ENCODE measurements around the gene HCRT. TPM values are rescaled to one million over a fixed set of nuclear protein-coding genes. Genes with fewer than 3 reads are reported as not detected.
A peak's percentile ranks its signal among the peaks of the same experiment; 100 is the strongest.
"Not testable (repeated sequence)": the region's sequence is repeated elsewhere in the genome, so short reads cannot be mapped to it uniquely, and the experiment has no call there.

The HCRT gene
- total RNA-seq, result not detected in 2 replicates

GRCh38 chr17:42184713-42185620 lies at the start of gene HCRT:
TSS of gene HCRT (minus strand) at chr17:42185452. CDS start at chr17:42185365, 87 bp downstream.
- no peak for DNase-seq (ENCODE audit: low read depth in 2 of 2)

- no peak for DNase-seq (ENCODE audit: low read depth in 2 of 2)
Observed at GRCh38 chr17:42233994-42234393, 48.7 kb upstream of the HCRT start.

- no peak for DNase-seq (ENCODE audit: low read depth in 2 of 2)
Observed at GRCh38 chr17:42233156-42233555, 47.9 kb upstream of the HCRT start.

GRCh38 chr17:42230225-42230624 lies 45.0 kb upstream of the HCRT start:
- no peak for DNase-seq (ENCODE audit: low read depth in 2 of 2)

- DNase-seq (ENCODE audit: low read depth in 2 of 2), result peak; percentile 27 to 38
Observed at GRCh38 chr17:42227849-42228700, 42.8 kb upstream of the HCRT start.

- no peak for DNase-seq (ENCODE audit: low read depth in 2 of 2)
Observed at GRCh38 chr17:42225646-42226045, 40.4 kb upstream of the HCRT start.

- no peak for DNase-seq (ENCODE audit: low read depth in 2 of 2)
Observed at GRCh38 chr17:42224651-42225050, 39.4 kb upstream of the HCRT start.

- peak; percentile 81 to 89 for DNase-seq (ENCODE audit: low read depth in 2 of 2)
Observed at GRCh38 chr17:42221886-42222745, 36.9 kb upstream of the HCRT start.

GRCh38 chr17:42219280-42219679 lies 34.0 kb upstream of the HCRT start:
- DNase-seq (ENCODE audit: low read depth in 2 of 2), result not testable (repeated sequence)

- DNase-seq (ENCODE audit: low read depth in 2 of 2), result no peak
Observed at GRCh38 chr17:42214156-42214555, 28.9 kb upstream of the HCRT start.

- no peak for DNase-seq (ENCODE audit: low read depth in 2 of 2)
Observed at GRCh38 chr17:42212382-42212781, 27.1 kb upstream of the HCRT start.

- DNase-seq (ENCODE audit: low read depth in 2 of 2), result not testable (repeated sequence)
Observed at GRCh38 chr17:42211921-42212341, 26.7 kb upstream of the HCRT start.

- DNase-seq (ENCODE audit: low read depth in 2 of 2), result no peak
Observed at GRCh38 chr17:42210046-42210445, 24.8 kb upstream of the HCRT start.

GRCh38 chr17:42206153-42206612 lies 20.9 kb upstream of the HCRT start:
- peak; percentile 40 to 50 for DNase-seq (ENCODE audit: low read depth in 2 of 2)

- DNase-seq (ENCODE audit: low read depth in 2 of 2), result no peak
Observed at GRCh38 chr17:42203354-42203753, 18.1 kb upstream of the HCRT start.

- peak in 1 of 2 donors; percentile 38 for DNase-seq (ENCODE audit: low read depth in 2 of 2)
Observed at GRCh38 chr17:42202696-42203095, 17.4 kb upstream of the HCRT start.

GRCh38 chr17:42202159-42202558 lies 16.9 kb upstream of the HCRT start:
- DNase-seq (ENCODE audit: low read depth in 2 of 2), result no peak

- DNase-seq (ENCODE audit: low read depth in 2 of 2), result no peak
Observed at GRCh38 chr17:42201458-42201772, 16.2 kb upstream of the HCRT start.

- peak in 1 of 2 donors; percentile 72 for DNase-seq (ENCODE audit: low read depth in 2 of 2)
Observed at GRCh38 chr17:42200706-42201457, 15.6 kb upstream of the HCRT start.

- DNase-seq (ENCODE audit: low read depth in 2 of 2), result no peak
Observed at GRCh38 chr17:42199416-42200011, 14.3 kb upstream of the HCRT start.
